ENCODE results near the gene RTL10. TPM values are rescaled to one million over a fixed set of nuclear protein-coding genes. Genes with fewer than 3 reads are reported as not detected.

Gene RTL10
- total RNA-seq, 1 experiment from 2014 or later: 26.7 TPM

DNA sequence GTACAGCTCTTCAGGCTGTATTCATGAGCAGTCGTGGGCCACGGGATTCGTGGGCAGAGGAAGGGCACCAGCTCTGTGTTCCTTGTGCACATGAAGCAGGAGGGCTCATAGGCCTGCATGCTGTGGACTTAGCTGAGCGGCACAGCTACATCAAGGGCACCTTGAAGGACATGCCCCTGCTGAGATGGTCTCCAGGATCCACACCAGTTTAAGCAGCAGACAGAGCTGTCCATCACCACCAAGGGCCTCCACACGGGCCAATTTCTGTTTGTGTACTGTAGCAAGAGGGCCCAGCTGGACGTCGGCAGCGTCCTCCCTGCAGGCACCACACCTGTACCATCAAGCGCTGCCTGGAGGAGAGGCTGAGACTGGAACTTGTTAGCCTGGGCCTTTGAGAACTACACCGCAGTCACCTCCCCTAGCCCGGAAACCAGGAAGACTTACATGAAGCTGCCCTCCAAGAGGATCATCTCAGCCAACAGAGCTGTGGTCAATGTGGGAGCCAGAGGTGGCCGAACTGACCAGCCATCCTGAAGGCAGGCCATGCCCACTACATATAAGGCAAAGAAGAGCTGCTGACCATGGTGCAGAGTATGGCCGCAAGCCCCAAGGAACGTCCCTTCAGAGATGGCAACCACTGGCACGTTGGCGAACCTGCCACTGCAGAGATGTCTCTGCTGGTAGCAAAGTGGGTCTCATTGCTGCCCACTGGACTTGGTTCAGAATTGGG, 32.7 kb upstream of the RTL10 start:
- in situ Hi-C loops (cut with HindIII; ENCODE audit: low pct_unique_long_range_greater_than_20kb, low sequenced_read_pairs): no loop called here
- H3K4me3 ChIP-seq (ENCODE audit: low read depth in 2 of 2, low read length in 2 of 2): no peak overlapping the region
- no peaks in the 10 kb centered on the region for H3K36me3 ChIP-seq (ENCODE audit: control insufficient read depth, insufficient read depth, low read length)
- peaks cover 30% of the 10 kb centered on the region for H3K4me1 ChIP-seq (ENCODE audit: control insufficient read depth, insufficient read depth, low read length)
- intact Hi-C loops (cut with micrococcal nuclease; ENCODE audit: unreplicated experiment): no loop called here
- POLR2A ChIA-PET: no interaction called here
- H3K9me3 ChIP-seq (ENCODE audit: control insufficient read depth, insufficient read depth, low read depth, low read length): no peaks in the 10 kb centered on the region
- DNase-seq (ENCODE audit: low read depth, low spot score) (no peak), ATAC-seq (no peak)
- H3K27ac ChIP-seq (ENCODE audit: low read length): peak overlapping the region; percentile 7; the same call in 1 of the 2 replicates
- no peak for TF ChIP-seq SIN3A (IDR thresholded peaks at IDR 0.05; ENCODE audit: borderline replicate concordance, insufficient read depth, low read depth, low read length)
- TF ChIP-seq, protein P1, sequence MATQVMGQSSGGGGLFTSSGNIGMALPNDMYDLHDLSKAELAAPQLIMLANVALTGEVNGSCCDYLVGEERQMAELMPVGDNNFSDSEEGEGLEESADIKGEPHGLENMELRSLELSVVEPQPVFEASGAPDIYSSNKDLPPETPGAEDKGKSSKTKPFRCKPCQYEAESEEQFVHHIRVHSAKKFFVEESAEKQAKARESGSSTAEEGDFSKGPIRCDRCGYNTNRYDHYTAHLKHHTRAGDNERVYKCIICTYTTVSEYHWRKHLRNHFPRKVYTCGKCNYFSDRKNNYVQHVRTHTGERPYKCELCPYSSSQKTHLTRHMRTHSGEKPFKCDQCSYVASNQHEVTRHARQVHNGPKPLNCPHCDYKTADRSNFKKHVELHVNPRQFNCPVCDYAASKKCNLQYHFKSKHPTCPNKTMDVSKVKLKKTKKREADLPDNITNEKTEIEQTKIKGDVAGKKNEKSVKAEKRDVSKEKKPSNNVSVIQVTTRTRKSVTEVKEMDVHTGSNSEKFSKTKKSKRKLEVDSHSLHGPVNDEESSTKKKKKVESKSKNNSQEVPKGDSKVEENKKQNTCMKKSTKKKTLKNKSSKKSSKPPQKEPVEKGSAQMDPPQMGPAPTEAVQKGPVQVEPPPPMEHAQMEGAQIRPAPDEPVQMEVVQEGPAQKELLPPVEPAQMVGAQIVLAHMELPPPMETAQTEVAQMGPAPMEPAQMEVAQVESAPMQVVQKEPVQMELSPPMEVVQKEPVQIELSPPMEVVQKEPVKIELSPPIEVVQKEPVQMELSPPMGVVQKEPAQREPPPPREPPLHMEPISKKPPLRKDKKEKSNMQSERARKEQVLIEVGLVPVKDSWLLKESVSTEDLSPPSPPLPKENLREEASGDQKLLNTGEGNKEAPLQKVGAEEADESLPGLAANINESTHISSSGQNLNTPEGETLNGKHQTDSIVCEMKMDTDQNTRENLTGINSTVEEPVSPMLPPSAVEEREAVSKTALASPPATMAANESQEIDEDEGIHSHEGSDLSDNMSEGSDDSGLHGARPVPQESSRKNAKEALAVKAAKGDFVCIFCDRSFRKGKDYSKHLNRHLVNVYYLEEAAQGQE (IDR thresholded peaks at IDR 0.05; ENCODE audit: insufficient read depth in 1 of 2, low read depth in 2 of 2, low read length in 1 of 2): no peak
- TF ChIP-seq POLR2AphosphoS5 (IDR thresholded peaks at IDR 0.05; ENCODE audit: low read depth, low read length): no peak
- TF ChIP-seq, protein P2, sequence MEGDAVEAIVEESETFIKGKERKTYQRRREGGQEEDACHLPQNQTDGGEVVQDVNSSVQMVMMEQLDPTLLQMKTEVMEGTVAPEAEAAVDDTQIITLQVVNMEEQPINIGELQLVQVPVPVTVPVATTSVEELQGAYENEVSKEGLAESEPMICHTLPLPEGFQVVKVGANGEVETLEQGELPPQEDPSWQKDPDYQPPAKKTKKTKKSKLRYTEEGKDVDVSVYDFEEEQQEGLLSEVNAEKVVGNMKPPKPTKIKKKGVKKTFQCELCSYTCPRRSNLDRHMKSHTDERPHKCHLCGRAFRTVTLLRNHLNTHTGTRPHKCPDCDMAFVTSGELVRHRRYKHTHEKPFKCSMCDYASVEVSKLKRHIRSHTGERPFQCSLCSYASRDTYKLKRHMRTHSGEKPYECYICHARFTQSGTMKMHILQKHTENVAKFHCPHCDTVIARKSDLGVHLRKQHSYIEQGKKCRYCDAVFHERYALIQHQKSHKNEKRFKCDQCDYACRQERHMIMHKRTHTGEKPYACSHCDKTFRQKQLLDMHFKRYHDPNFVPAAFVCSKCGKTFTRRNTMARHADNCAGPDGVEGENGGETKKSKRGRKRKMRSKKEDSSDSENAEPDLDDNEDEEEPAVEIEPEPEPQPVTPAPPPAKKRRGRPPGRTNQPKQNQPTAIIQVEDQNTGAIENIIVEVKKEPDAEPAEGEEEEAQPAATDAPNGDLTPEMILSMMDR (IDR thresholded peaks at IDR 0.05): no peak
- no peak for TF ChIP-seq TCF7L2 (IDR thresholded peaks at IDR 0.05; ENCODE audit: low read depth, low read length)
- no TSS peak for BruUV-seq (replicated peaks)
- H3K27me3 ChIP-seq (ENCODE audit: control insufficient read depth, insufficient read depth, low read length): no peaks in the 10 kb centered on the region
- CTCF ChIA-PET: no interaction called here

DNA sequence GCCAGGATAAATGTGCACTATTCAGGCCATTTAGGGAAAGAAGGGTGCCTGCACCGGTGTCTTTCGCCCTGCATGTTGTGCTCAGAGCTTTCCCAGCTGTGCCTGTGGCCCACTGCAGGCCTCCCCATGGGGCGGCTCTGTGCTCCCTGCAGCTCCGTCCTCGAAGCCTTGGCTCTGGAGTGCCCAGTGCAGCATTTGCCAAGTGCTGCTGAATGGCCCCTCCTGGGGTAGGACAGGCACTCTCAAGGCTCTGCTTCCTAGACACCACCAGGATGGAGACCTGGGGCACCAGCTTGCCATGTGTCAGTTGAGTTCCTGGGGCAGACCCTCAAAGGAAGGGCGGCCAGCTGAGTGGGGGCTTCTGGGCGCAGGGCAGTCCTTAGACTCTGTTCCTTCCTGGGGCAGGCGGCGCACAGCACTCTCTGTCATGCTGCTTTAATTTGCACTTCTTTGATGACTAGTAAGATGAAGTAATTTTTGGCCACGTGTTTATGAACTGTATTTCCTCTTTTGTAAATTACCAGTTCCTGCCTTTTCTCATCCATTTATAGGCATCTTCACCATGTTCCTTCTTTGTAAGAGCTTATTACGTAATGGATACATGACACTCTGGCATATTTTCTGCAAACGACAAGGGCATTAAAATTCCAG, 32.1 kb upstream of the RTL10 start:
- no peaks in the 10 kb centered on the region for H3K9me3 ChIP-seq (ENCODE audit: control insufficient read depth, insufficient read depth, low read depth, low read length)
- intact Hi-C loops (cut with micrococcal nuclease; ENCODE audit: unreplicated experiment) (no loop called here), in situ Hi-C loops (cut with HindIII; ENCODE audit: low pct_unique_long_range_greater_than_20kb, low sequenced_read_pairs) (no loop called here)
- H3K36me3 ChIP-seq (ENCODE audit: control insufficient read depth, insufficient read depth, low read length): no peaks in the 10 kb centered on the region
- ChIA-PET CTCF (no interaction called here), POLR2A (no interaction called here)
- peaks cover 30% of the 10 kb centered on the region for H3K4me1 ChIP-seq (ENCODE audit: control insufficient read depth, insufficient read depth, low read length)
- TF ChIP-seq, protein P1 (IDR thresholded peaks at IDR 0.05; ENCODE audit: insufficient read depth in 1 of 2, low read depth in 2 of 2, low read length in 1 of 2): no peak
- TF ChIP-seq POLR2AphosphoS5 (IDR thresholded peaks at IDR 0.05; ENCODE audit: low read depth, low read length) (no peak), SIN3A (IDR thresholded peaks at IDR 0.05; ENCODE audit: borderline replicate concordance, insufficient read depth, low read depth, low read length) (no peak), TCF7L2 (IDR thresholded peaks at IDR 0.05; ENCODE audit: low read depth, low read length) (no peak)
- TF ChIP-seq, protein P2 (IDR thresholded peaks at IDR 0.05): no peak
- no TSS peak for BruUV-seq (replicated peaks)
- no peak overlapping the region for H3K4me3 ChIP-seq (ENCODE audit: low read depth in 2 of 2, low read length in 2 of 2)
- H3K27ac ChIP-seq (ENCODE audit: low read length): no peak overlapping the region; the same call in 1 of the 2 replicates
- H3K27me3 ChIP-seq (ENCODE audit: control insufficient read depth, insufficient read depth, low read length): no peaks in the 10 kb centered on the region
- ATAC-seq (no peak), DNase-seq (ENCODE audit: low read depth, low spot score) (no peak)
